Measurements from ENCODE around the gene NUDT21. TPM values are rescaled to one million over a fixed set of nuclear protein-coding genes. Genes with fewer than 3 reads are reported as not detected.

Gene NUDT21
- polyA plus RNA-seq, 1 experiment: 124 TPM

DNA sequence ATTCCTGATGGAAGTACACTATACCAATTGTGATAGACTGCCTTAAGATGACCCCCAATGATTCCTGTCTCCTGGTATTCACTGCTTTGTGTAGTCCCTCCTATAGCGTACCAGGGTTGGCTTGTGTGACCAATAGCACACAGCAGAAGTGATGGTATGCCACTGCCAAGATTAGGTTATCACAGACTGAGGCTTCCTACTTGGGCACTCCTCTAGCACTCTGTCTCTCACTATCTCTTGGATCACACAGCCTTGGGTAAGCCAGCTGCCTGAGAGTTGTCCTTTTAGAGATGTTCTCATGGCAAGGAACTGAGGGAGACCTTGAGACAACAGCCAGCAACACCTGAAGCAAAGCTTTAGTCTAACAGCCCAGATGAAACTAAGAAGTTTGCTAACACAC, 13.1 kb downstream of the NUDT21 start:
- CTCF ChIA-PET: interaction anchor here (1.0 kb wide), 1 partner anchor 119 kb away, joined by 3 read pairs; no protein-coding TSS in a partner anchor
- TF ChIP-seq, protein P1, sequence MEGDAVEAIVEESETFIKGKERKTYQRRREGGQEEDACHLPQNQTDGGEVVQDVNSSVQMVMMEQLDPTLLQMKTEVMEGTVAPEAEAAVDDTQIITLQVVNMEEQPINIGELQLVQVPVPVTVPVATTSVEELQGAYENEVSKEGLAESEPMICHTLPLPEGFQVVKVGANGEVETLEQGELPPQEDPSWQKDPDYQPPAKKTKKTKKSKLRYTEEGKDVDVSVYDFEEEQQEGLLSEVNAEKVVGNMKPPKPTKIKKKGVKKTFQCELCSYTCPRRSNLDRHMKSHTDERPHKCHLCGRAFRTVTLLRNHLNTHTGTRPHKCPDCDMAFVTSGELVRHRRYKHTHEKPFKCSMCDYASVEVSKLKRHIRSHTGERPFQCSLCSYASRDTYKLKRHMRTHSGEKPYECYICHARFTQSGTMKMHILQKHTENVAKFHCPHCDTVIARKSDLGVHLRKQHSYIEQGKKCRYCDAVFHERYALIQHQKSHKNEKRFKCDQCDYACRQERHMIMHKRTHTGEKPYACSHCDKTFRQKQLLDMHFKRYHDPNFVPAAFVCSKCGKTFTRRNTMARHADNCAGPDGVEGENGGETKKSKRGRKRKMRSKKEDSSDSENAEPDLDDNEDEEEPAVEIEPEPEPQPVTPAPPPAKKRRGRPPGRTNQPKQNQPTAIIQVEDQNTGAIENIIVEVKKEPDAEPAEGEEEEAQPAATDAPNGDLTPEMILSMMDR (IDR thresholded peaks at IDR 0.05; ENCODE audit: low read depth, low read length): no peak
- Histone ChIP-seq H3K4me3 (ENCODE audit: low read depth, low read length) (no peak overlapping the region), H3K9me3 (ENCODE audit: control insufficient read depth, insufficient read depth, low read length) (no peaks in the 10 kb centered on the region), H3K27ac (ENCODE audit: low read depth, low read length) (no peak overlapping the region), H3K27me3 (ENCODE audit: control insufficient read depth, insufficient read depth, low read length) (no peaks in the 10 kb centered on the region)
- no peak for DNase-seq (ENCODE audit: low read depth, low spot score)
- POLR2A ChIA-PET: interaction anchor here (0.7 to 1.4 kb wide), 2 partner anchors 13 to 38 kb away, joined by 3 read pairs; partner anchors contain the start of genes NUDT21 and OGFOD1

DNA sequence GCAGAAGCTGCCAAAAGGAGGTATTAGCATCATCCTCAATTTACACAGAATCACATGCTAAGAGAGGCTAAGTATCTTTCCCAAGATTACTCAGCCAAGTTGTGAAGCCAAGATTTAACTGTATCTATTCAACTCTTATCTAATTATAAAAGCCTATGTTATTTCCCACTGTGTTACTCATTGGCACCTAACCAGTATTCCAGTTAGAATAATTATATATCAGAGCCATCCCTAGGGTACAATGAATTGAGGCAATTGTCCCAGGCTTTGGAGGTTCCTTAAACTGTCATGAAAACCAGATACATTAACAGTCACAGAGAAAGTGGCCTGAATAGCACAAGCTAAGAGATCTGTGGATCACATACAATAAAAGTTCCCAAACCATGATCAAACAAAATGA, 14.9 kb downstream of the NUDT21 start:
- TF ChIP-seq, protein P1 (IDR thresholded peaks at IDR 0.05; ENCODE audit: low read depth, low read length): no peak
- no peak for DNase-seq (ENCODE audit: low read depth, low spot score)
- POLR2A ChIA-PET: no interaction called here
- Histone ChIP-seq H3K27ac (ENCODE audit: low read depth, low read length) (no peak overlapping the region), H3K9me3 (ENCODE audit: control insufficient read depth, insufficient read depth, low read length) (no peaks in the 10 kb centered on the region), H3K27me3 (ENCODE audit: control insufficient read depth, insufficient read depth, low read length) (no peaks in the 10 kb centered on the region), H3K4me3 (ENCODE audit: low read depth, low read length) (no peak overlapping the region)
- CTCF ChIA-PET: no interaction called here

DNA sequence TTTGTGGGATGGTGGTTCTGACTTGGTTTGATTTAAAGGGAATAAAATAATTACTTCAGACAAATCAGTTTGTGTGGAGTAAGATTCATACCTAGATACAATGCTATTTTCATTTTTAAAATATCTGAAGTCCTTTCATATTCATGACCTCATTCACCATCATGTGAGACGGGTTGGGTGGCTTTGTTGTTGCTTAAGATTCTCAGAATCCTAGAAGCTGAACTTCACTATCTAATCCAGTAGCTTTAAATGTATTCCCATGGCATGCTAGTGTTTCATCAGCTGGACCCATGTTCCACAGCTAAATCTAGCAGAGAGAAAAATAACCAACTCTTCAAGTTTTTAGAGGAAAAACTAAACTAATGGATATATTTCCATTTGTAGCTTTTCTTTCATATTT, 23.0 kb downstream of the NUDT21 start:
- no peak for DNase-seq (ENCODE audit: low read depth, low spot score)
- H3K27ac ChIP-seq (ENCODE audit: low read depth, low read length): no peak overlapping the region
- no peaks in the 10 kb centered on the region for H3K27me3 ChIP-seq (ENCODE audit: control insufficient read depth, insufficient read depth, low read length)
- POLR2A ChIA-PET: no interaction called here
- CTCF ChIA-PET: interaction anchor here (1.9 kb wide), 1 partner anchor 109 kb away, joined by 5 read pairs; no protein-coding TSS in a partner anchor
- TF ChIP-seq, protein P1 (IDR thresholded peaks at IDR 0.05; ENCODE audit: low read depth, low read length): no peak
- no peak overlapping the region for H3K4me3 ChIP-seq (ENCODE audit: low read depth, low read length)
- no peaks in the 10 kb centered on the region for H3K9me3 ChIP-seq (ENCODE audit: control insufficient read depth, insufficient read depth, low read length)

DNA sequence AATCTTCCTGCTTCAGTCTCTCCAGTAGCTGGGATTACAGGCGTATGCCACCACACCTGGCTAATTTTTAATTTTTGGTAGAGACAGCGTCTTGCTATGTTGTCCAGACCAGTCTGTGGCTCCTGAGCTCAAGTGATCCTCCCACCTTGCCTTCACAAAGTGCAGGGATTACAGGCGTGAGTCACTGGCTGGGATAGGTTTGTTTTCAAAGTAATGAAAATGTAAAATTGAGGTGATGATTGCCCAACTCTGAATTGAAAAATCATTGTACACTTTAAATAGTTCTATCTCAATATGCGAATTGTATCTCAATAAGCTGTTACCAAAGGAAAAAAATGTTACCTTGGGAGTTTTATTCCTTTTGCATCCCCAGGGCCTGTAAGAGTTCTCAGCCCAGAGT, 24.5 kb downstream of the NUDT21 start:
- TF ChIP-seq, protein P1 (IDR thresholded peaks at IDR 0.05; ENCODE audit: low read depth, low read length): no peak
- no peak for DNase-seq (ENCODE audit: low read depth, low spot score)

DNA sequence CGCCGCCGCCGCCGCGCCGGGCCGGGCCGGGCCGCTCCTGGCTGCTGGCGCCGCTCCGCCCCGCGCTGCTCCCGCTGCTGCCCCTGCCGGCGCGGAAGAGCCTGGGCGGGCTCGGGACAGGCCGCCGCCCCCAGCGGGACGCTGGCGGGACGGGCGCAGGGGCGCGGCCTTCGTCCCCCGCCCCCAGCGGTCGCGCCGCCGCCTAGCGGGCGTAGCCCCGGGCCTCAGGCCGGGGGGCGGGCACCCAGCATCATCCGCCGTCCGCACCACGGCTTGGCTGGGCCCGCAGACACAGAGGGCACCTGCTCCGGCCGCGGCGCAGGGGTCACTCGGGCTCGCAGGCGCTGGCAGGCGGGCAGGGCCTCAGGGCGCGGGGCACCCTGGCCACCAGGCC, 25.7 kb downstream of the NUDT21 start, which contains the start of gene AMFR:
TSS of gene AMFR (minus strand) at position 107 of the 394 bp plus-strand sequence. CDS start 218 bp downstream, outside the sequence.
- DNase-seq (ENCODE audit: low read depth, low spot score): peak; percentile 36
- POLR2A ChIA-PET: no interaction called here
- Histone ChIP-seq H3K27ac (ENCODE audit: low read depth, low read length) (no peak within 1 kb of the TSS), H3K4me3 (ENCODE audit: low read depth, low read length) (peak within 1 kb of the TSS; percentile 76), H3K27me3 (ENCODE audit: control insufficient read depth, insufficient read depth, low read length) (no peaks in the 10 kb centered on the region), H3K9me3 (ENCODE audit: control insufficient read depth, insufficient read depth, low read length) (no peaks in the 10 kb centered on the region)
- TF ChIP-seq, protein P1 (IDR thresholded peaks at IDR 0.05; ENCODE audit: low read depth, low read length): no peak; the same call in 1 of the 2 replicates
- CTCF ChIA-PET: interaction anchor here (1.6 kb wide), 1 partner anchor 16 kb away, joined by 5 read pairs; no protein-coding TSS in a partner anchor

More for the DNA sequence above, 24.5 kb downstream of the NUDT21 start:
- ChIA-PET POLR2A (no interaction called here), CTCF (interaction anchor here (0.8 to 1.9 kb wide), 2 partner anchors 70 to 108 kb away, joined by 3 to 5 read pairs; no protein-coding TSS in a partner anchor)
- no peak overlapping the region for H3K27ac ChIP-seq (ENCODE audit: low read depth, low read length)
- H3K9me3 ChIP-seq (ENCODE audit: control insufficient read depth, insufficient read depth, low read length): no peaks in the 10 kb centered on the region
- no peak overlapping the region for H3K4me3 ChIP-seq (ENCODE audit: low read depth, low read length)
- H3K27me3 ChIP-seq (ENCODE audit: control insufficient read depth, insufficient read depth, low read length): no peaks in the 10 kb centered on the region
